Amniotic stem cell (primary cell): ENCODE data around the gene SH3GL1.
"Not testable (repeated sequence)": the region's sequence is repeated elsewhere in the genome, so short reads cannot be mapped to it uniquely, and the experiment has no call there.

Experiments
- DNase-seq: peaks from one replicate; lab custom pipeline; 2025; lab: John Stamatoyannopoulos, UW

SH3GL1 gene

DNA sequence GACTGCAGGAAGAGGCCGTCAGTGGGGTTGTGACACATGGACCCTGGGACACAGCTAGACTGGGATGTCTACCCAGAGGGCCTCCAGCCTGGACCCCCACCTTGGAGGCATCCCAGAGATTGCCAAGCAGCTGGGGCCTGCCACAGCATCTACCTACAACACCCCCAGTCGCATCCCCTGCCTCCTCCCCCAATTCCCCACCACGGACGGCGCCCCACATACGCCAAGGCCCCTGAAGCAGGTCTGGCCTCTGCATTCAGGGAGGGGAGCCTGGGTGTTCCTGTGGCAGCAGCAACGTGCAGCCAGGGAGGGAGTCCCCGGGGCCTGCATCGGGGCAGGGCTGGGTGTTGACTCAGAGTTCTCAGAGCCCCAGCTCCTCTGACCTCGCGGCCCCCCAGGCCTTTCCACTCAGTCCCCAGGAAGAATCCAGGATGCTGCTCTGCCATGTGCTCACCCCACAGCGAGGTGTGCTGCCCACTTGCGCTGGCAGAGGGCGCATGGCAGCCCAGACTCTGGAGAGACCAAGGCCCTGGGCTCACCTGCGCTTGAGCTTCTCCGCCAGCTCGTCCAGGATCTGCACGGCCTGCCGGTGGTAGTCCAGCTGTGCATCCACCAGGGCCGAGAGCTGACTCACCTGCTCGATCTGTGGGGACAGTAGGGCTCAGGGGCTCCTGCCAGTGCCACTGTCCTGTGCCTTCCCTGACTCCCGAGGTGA lies 37.4 kb downstream of the SH3GL1 start:
- DNase-seq: no peak

DNA sequence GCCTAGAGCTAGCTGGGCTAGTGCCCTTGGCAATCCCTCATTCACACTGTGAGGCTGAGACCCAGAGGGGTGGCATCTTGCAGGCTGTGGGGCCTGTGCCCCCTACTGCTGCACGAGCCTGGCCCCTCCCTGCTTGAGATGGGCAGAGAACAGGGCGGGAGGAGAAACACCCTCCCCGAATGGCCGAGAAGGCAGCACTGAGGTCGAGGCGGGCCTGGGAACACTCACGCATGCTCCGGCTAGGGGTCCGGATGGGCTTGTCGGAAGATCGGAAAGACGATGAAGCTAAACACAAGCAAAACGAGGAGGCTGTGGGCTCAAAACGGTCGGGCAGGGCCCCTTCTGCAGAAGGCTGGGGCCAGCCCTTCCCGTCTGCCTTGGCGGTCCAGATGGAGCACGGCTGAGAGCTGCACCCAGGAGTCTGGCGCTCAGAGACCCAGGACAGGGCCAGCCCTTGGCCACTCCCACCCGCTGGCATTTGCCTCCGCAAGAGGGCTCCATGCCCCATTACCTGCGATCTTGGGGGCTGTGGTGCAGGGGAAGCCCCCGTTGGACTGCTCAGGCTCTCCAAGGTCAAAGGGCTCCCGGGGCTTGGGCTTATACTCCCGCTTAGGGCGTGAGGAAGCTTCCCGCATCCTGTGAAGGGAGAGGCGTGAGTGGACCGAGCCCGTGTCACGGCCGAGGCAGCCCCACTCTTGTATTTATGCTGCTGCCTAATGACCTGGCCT lies 38.1 kb downstream of the SH3GL1 start:
- DNase-seq: no peak

DNA sequence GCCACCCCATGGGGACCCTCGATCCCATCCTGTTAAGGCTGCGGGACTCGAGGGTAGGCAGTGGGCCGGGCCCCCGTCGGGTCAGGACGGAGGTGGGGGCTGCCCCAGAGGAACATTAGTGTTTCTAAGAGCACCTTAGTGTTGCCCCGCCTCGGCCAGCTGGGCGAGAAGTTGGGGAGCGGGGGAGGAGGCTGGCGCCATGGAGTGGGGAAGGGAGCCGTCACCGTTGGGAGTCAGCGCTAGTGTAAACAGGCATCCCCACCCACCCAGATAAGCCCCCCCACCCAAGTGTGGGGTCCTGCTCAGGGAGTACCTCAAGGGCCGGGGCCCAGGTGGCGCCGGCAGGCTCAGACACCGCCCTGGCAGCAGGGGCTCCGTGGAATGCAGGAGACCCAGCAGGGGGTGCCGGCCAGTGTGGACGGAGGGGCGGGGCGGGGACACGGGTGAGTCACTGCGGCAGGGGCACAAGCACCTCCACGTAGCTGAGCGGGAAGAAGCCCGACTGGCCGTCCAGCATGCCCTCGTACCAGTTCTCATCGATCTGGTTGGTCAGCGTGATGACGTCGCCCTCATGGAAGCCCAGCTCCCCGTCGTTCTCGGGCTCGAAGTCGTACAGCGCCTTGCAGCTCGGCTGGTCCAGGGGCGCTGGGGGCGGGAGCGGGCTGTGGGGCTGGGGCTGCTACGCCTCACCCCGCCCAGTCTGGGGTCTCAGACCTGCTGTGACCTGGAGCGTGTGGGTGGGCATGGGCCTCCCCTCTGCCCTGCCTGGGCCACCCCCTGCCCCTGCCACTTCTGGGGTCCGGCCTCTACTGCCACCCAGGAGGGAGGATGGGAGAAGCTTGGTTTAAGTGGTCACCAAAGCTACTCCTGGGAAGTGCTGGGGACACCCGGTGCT lies 38.9 kb downstream of the SH3GL1 start:
- no peak for DNase-seq

DNA sequence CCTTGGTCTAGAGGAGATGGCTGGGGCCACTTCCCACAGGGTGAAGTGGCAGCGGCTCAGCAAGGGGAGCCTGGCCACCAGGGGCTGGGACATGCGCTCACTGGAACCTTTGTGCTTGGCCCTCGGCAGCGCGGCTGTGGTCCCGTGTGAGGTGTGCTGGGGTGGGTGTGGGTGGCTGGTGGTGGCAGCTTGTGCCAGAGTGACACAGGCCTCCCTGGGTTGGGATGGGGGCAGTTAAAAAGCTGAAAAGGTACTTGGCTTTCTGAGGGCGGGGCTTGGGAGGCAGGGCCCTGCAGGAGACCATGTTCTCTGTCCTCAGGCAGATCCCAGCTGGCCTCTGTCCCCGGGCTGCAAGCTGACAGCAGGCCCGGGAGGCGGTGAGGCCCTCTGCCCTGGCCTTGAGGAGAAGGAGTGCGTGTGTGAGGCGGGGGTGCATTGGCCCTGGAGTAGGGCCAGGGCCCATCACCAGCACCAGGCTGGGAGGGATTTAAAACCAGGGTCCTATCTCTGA lies 39.7 kb downstream of the SH3GL1 start:
- no peak for DNase-seq

DNA sequence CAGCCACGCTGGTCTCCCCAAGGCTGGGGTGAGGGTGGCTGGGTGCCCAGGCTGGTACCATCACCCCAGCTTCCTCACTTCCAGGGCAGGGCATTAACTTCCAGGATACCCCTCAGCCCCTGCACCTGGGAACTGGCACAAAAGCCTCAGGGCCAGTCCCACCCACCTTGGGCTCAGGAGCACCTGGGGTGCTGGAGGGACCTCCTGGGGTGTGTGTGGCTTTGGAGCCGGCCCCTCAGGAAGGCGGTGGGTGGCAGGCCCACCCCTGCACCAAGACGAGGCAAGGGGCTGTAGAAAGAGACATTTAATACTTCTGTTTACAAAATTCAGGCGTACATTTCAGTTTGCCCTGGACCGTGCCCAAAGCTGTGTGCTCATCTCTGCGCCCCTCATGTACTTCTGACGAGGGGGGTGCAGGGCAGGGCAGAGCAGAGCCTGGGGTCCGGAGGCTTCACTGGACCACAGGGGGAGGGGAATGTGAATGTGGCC lies 40.2 kb downstream of the SH3GL1 start:
- DNase-seq: no peak

DNA sequence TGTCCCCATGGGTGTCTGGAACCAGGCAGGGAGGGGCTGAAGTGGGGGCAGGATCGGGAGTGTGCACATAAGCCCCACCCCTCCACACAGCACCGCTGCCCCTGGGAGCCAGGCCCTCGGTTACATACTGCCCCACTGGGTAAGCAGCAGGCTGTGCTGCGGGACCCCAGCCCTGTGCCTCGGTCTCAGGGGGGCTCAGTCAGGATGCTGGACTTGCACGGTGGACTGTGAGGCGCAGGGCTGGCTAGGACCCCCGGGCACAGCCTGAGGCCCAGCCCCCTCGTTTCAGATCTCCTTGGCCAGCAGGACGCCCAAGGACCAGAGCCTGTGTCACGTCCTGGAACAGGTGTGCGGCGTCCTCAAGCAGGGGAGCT lies 40.7 kb downstream of the SH3GL1 start:
- no peak for DNase-seq

DNA sequence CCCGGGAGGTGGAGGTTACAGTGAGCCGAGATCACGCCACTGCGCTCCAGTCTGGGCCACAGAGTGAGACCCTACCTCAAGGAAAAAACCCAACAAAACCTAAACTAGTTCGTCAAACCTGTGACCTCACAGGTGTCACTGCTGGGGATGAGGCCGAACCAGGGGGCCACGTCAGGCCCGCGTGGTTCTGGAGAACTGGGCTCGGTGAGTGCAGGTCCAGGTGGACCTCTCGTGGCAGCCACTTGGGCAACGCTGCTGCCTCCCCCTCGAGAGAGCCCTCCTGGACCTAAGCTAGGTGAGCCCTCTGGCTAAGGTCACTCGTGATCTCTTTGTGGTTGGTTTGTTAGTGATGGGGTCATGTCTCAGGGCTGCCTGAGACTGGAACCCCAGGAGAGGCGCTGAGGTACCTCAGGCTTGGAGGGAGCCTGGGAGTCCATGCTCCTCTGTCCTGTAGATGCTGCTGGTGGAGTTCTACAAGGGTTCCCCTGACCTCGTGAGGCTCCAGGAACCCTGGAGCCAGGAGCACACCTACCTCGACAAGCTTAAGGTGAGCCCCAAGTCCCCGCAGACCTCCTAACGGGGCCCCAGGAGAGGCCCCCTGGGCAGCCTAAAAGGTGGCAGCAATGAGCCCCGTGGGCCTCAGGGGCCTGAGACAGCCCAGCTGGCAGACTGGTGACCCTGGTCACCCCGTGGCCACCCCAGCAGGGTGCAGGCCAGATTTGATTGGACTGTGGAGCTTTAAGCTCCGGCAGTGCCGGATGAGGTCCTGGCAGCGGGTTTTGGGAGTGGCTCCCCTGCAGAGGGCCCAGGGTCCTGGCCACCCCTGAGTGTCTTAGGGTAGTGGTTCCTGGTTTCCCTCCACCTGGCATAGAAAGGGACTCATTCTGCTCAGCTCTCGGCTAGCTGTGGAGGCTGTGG lies 41.4 kb downstream of the SH3GL1 start:
- no peak for DNase-seq

DNA sequence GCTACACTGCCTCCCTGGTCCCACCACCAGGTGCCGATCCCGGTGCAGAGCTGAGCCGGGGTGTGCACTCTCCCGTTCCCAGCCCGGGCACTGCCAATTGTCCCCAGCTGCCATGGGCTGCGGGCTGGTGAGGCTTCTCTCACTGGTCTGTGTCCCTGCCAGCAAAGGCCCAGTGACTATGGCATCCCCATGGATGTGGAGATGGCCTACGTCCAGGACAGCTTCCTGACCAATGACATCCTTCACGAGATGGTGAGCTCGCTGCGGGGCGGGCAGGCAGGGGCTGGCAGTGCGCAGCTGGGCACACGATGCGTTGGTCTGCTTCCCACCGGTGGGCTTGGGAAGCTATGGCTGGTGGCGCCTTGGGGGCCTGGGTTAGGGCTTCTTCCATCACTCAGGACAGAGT lies 42.4 kb downstream of the SH3GL1 start:
- DNase-seq: no peak

DNA sequence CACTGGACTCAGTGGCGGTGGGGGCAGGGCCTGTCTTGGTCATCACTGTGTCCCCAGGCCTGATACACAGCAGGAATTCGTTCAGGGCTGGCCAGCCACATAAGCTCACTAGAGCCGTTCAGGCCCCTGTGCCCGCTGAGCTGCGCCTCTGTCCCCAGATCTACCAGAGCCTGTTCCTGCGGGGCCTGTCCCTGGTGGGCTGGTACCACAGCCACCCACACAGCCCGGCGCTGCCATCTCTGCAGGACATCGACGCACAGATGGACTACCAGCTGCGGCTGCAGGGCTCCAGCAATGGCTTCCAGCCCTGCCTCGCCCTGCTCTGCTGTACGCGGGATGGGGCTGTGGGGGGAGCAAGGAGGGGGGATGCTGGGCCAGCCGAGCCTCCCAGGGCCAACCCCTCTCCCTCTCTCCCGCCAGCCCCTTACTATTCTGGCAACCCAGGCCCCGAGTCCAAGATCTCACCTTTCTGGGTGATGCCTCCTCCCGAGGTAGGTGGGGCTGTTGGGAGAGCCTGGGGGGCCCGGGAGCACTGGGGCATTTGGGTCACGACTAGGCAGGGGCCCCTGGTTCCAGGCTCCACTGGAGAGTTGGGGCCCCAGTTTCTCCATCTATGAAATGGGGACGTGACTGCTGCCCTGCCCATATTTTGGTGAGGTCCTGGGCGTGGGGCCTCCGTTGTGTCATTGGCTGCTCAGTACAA lies 43.1 kb downstream of the SH3GL1 start:
- DNase-seq: no peak

DNA sequence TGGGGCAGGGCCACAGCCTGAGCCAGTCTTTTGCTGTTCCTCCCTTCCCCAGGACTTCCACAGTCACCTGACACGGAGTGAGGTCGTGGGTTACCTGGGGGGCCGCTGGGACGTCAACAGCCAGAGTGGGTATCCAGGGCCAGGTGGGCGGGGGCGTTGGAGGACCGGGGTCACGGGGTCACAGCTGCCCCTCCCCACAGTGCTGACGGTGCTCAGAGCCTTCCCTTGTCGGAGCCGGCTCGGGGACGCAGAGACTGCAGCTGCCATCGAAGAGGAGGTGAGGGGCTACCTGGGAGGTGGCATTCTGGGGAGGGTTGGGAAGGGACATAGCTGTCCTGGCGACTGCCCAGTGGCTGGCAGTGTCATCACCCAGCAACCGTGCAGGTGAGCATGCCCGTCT lies 45.5 kb downstream of the SH3GL1 start:
- DNase-seq: no peak

DNA sequence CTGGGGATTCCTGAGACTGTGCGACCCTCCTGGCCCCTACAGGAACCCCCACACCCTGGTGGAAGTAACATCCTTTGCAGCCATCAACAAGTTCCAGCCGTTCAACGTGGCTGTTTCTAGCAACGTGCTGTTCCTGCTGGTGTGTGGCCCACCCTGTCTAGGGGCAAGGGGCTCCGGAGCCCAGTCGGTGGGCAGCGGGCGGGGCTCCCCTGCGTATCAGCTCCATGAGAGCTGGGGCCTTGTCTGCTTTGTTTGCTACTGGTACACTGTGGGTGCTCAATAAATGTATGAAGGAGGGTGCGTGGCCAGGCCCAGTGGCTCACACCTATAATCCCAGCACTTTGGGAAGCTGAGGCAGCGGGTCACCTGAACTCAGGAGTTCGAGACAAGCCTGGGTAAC lies 46.1 kb downstream of the SH3GL1 start:
- no peak for DNase-seq

DNA sequence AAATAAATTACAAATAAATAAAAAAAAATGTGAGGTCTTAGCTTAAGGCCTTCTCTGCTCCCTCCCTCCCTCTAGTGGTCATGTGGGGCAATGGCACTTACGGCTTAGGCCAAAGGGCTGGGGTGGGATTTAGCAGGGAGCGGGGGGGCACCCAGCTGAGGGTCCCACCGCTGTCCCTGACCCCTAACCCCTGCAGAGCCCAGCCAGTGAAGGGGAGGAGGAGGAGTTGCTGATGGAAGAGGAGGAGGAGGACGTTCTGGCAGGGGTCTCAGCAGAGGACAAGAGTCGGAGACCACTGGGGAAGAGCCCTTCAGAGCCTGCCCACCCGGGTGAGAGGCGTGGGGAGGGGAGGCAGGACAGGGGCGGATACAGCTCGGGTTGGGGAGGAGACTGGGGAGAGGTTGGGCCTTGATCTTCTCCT lies 47.6 kb downstream of the SH3GL1 start:
- no peak for DNase-seq

DNA sequence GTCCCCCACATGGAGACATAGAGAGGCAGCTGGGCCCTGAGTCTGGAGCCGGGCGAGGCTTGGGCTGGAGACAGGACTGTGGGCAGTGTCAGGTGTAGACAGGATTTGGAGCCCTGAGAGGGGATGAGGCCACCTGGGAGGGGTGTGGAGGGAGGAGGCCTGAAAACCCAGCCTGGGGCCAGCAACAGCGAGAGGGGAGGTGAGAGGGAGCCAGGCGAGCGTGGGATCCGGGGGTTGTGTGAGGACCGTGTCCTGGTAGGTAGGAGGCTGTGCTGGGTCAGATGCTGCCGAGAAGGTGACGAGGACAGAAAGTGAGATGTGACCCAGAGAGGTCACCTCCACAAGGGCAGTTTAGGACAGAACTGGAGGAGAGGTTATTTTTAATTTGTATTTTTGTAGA lies 49.6 kb downstream of the SH3GL1 start:
- DNase-seq: no peak

DNA sequence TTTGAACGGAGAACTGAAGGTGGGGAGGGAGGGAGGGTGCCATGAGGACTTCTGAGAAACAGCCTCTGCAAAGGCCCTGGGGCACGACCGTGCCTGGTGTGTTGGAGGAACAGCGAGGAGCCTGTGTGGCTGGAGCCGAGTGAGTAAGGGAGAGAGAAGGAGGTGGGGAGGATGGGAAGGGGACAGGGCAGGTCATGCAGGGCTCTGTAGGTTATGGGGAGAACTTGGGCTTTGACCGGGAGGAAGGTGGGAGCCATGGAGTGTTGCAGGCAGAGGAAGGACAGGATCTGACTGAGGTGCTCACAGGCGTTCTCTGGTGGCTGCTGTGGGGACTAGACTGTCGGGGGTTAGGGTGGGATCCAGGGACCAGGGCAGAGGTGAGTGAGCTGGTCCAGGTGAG lies 50.2 kb downstream of the SH3GL1 start:
- no peak for DNase-seq

DNA sequence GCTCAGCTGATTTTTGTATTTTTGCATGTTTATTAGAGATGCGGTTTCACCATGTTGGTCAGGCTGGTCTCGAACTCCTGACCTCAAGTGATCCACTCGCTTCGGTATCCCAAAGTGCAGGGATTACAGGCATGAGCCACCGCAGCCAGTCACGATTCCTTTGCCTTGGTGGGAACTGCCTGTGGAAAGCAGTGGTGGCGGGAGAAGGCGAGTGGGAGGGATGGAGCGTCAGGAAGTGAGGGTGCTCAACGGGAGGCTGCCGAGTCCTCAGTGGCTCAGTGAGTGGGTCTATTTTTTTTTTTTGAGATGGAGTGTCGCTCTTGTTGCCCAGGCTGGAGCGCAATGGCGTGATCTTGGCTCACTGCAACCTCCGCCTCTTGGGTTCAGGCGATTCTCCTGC lies 51.1 kb downstream of the SH3GL1 start:
- not testable (repeated sequence) for DNase-seq

DNA sequence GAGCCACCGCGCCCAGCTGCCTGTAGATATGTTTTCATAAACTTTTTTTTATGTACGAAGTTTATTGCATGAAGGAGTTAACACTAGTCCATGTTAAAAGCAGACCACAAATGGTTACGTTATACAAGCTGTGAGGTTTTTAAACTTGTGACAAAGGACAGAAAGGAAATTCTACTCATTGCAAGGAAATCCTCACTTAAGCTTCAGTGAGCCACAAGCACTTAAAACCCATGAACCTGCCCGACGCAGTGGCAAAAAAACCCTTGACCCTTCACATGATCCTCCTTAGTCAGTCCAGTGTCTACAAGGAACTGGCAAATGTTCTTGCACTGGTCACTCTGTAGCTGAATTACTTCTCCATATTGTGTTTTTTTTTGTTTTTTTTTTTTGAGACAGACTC lies 52.8 kb downstream of the SH3GL1 start:
- no peak for DNase-seq

DNA sequence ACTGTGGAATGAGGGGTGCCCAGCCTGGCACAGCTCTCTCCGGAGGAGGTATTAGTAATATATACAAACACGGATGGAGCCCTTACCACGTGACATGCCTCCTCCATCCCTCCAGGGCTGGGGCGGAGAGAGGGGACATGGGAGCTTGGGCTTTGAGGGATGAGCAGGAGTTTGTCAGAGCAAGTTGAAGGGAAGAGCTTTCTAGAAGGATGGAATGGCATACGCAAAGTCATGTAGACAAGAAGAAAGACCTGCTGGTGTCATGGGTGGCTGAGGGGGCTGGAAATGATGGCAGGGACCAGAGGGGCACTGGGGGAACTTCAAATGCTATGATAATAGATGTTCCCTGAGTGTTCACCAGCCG lies 54.3 kb downstream of the SH3GL1 start:
- no peak for DNase-seq

DNA sequence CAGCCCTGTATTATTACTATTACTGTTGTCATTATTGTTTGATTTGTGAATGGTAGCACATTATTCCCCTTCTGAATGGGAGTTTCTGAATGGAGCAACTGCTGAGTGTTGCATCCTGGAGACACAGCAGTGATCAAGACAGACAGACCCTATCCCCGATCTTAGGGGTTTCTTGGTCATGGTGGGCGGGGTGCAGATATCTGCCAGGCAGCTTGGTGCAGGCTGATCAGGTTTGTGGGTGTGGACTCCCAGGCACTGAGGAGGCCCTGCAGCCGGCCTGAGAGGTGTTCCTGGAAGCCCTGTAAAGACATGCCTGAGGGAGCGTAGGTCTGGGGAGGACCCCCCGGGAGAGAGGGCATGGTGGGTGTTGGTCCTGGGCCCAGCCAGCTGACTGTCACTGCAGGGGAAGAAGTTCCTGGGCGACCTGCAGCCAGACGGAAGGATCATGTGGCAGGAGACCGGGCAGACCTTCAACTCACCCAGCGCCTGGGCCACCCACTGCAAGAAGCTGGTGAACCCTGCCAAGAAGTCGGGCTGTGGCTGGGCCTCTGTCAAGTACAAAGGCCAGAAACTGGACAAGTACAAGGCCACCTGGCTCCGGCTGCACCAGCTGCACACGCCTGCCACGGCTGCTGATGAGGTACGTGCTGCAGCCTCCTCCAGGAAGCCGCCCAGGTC lies 54.9 kb downstream of the SH3GL1 start:
- no peak for DNase-seq

DNA sequence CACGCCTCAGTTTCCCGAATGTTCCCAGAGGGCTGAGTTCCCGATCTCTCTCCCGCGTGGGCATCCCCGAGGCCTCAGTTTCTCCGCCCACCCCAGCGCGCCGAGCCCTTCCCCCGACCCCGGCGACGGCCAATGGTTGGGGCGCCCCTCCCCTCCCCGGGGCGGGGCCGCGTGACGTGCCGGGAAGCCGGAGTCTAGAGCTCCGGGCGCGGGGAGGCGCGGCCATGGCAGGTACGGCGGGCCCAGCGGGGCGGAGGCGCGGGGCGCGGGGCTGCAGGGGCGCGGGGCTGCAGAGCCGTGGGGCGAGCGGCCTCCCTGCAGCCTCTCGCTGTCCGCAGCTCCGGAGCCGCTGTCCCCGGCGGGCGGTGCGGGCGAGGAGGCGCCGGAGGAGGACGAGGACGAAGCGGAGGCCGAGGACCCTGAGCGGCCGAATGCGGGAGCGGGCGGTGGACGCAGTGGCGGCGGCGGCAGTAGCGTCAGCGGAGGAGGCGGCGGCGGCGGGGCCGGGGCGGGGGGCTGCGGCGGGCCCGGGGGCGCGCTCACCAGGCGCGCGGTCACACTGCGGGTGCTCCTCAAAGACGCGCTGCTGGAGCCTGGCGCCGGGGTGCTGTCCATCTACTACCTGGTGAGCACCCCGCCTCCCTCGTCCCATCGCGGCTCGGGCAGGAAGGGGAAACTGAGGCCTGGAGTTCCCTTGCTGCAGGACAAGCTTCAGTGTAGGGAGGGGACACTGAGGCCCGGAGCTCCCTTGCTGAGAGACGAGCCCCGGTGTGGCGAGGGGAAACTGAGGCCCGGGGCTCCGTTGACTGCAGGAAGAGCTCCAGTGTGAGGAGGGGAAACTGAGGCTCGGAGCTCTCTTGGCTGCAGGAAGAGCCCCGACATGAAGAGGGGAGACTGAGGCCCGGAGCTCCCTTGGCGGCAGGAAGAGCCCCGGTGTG lies 56.7 kb downstream of the SH3GL1 start, which contains the start of gene MPND:
TSS of gene MPND (plus strand) at position 193 of the 938 bp plus-strand sequence. CDS start at position 225, 32 bp downstream.
- DNase-seq: peak; percentile 67
